ENCODE results near the gene BEND3.
"Not testable (repeated sequence)": the region's sequence is repeated elsewhere in the genome, so short reads cannot be mapped to it uniquely, and the experiment has no call there.

BEND3 gene

GRCh38 chr6:107121964-107122495, 6.7 kb upstream of the BEND3 start:
- in situ Hi-C loops (cut with MboI; ENCODE audit: low sequenced_read_pairs), result no loop called here

- in situ Hi-C loops (cut with MboI; ENCODE audit: low sequenced_read_pairs), result no loop called here
These were observed 6.0 kb upstream of the BEND3 start for GRCh38 chr6:107121266-107121665.

- in situ Hi-C loops (cut with MboI; ENCODE audit: low sequenced_read_pairs), result no loop called here
These were observed 5.1 kb upstream of the BEND3 start for GRCh38 chr6:107120404-107120803.

GRCh38 chr6:107118976-107119375, 3.7 kb upstream of the BEND3 start:
- in situ Hi-C loops (cut with MboI; ENCODE audit: low sequenced_read_pairs), result no loop called here

GRCh38 chr6:107118540-107118939, 3.2 kb upstream of the BEND3 start:
- in situ Hi-C loops (cut with MboI; ENCODE audit: low sequenced_read_pairs), result not testable (repeated sequence)

GRCh38 chr6:107116931-107117330, 1.6 kb upstream of the BEND3 start:
- in situ Hi-C loops (cut with MboI; ENCODE audit: low sequenced_read_pairs), result no loop called here

- in situ Hi-C loops (cut with MboI; ENCODE audit: low sequenced_read_pairs), result no loop called here
These were observed 1.1 kb upstream of the BEND3 start for GRCh38 chr6:107116328-107116892.

- in situ Hi-C loops (cut with MboI; ENCODE audit: low sequenced_read_pairs), result no loop called here
These were observed 496 bp upstream of the BEND3 start for GRCh38 chr6:107115695-107116327.

GRCh38 chr6:107114213-107114925, 946 bp downstream of the BEND3 start:
- in situ Hi-C loops (cut with MboI; ENCODE audit: low sequenced_read_pairs), result no loop called here

GRCh38 chr6:107110200-107110599, 5.1 kb downstream of the BEND3 start:
- in situ Hi-C loops (cut with MboI; ENCODE audit: low sequenced_read_pairs), result no loop called here

GRCh38 chr6:107108201-107108890, 7.0 kb downstream of the BEND3 start:
- in situ Hi-C loops (cut with MboI; ENCODE audit: low sequenced_read_pairs), result no loop called here

GRCh38 chr6:107107791-107108190, 7.5 kb downstream of the BEND3 start:
- in situ Hi-C loops (cut with MboI; ENCODE audit: low sequenced_read_pairs), result no loop called here

- in situ Hi-C loops (cut with MboI; ENCODE audit: low sequenced_read_pairs), result no loop called here
These were observed 9.2 kb downstream of the BEND3 start for GRCh38 chr6:107106165-107106564.

- in situ Hi-C loops (cut with MboI; ENCODE audit: low sequenced_read_pairs), result no loop called here
These were observed 9.7 kb downstream of the BEND3 start for GRCh38 chr6:107105511-107106116.

- in situ Hi-C loops (cut with MboI; ENCODE audit: low sequenced_read_pairs), result no loop called here
These were observed 12.2 kb downstream of the BEND3 start for GRCh38 chr6:107103082-107103481.

GRCh38 chr6:107102414-107102805, 12.9 kb downstream of the BEND3 start:
- in situ Hi-C loops (cut with MboI; ENCODE audit: low sequenced_read_pairs), result no loop called here

GRCh38 chr6:107101686-107102413, 13.5 kb downstream of the BEND3 start:
- in situ Hi-C loops (cut with MboI; ENCODE audit: low sequenced_read_pairs), result no loop called here

GRCh38 chr6:107101211-107101610, 14.1 kb downstream of the BEND3 start:
- in situ Hi-C loops (cut with MboI; ENCODE audit: low sequenced_read_pairs), result no loop called here

GRCh38 chr6:107098436-107099307, 16.6 kb downstream of the BEND3 start:
- in situ Hi-C loops (cut with MboI; ENCODE audit: low sequenced_read_pairs), result no loop called here

Measured in hTERT RPE-1 (cell line).